Posterior cingulate gyrus (tissue), 11 donors: ENCODE measurements around the gene DBN1.
A peak's percentile ranks its signal among the peaks of the same experiment; 100 is the strongest.

Source experiments
- DNase-seq, 10 donors: peaks; one replicate each; pipeline versions ENCODE4 v3.0.0 to v3.0.0-alpha.2; 2020 to 2021; ENCODE audit warnings: mixed read lengths in 3 of 10
- intact Hi-C: fragments of 100-400 bp; cut with DNase I; formaldehyde crosslinking; loops from one replicate; pipeline ENCODE4 v1.15.1; 2023

The DBN1 gene

GRCh38 chr5:177507165-177507564, 33.7 kb upstream of the DBN1 start:
- intact Hi-C loops = no loop called here
- DNase-seq = no peak

- intact Hi-C loops = no loop called here
- DNase-seq = no peak
These were observed 31.6 kb upstream of the DBN1 start for GRCh38 chr5:177505075-177505474.

- intact Hi-C loops = no loop called here
These were observed 30.9 kb upstream of the DBN1 start for GRCh38 chr5:177504086-177505056.

GRCh38 chr5:177503351-177504085, 30.1 kb upstream of the DBN1 start:
- intact Hi-C loops = no loop called here

More at GRCh38 chr5:177504086-177505056, 30.9 kb upstream of the DBN1 start:
- peak in 2 of 10 donors; percentile 52 to 77 for DNase-seq

GRCh38 chr5:177502886-177503285, 29.5 kb upstream of the DBN1 start:
- DNase-seq = no peak

More at GRCh38 chr5:177503351-177504085, 30.1 kb upstream of the DBN1 start:
- DNase-seq = peak in 1 of 10 donors; percentile 75

GRCh38 chr5:177501874-177502678, 28.6 kb upstream of the DBN1 start:
- DNase-seq = no peak

More at GRCh38 chr5:177502886-177503285, 29.5 kb upstream of the DBN1 start:
- intact Hi-C loops = no loop called here

GRCh38 chr5:177500685-177501522, 27.5 kb upstream of the DBN1 start:
- intact Hi-C loops = loop anchor here (1.0 kb wide), 2 partner anchors 45 to 111 kb away; no protein-coding TSS in a partner anchor
- DNase-seq = peak; percentile 86 to 99 (median 94)

More at GRCh38 chr5:177501874-177502678, 28.6 kb upstream of the DBN1 start:
- intact Hi-C loops = loop anchor here (1.0 kb wide), 2 partner anchors 46 to 112 kb away; no protein-coding TSS in a partner anchor

GRCh38 chr5:177499842-177500241, 26.4 kb upstream of the DBN1 start:
- intact Hi-C loops = loop anchor here (5.0 kb wide), 1 partner anchor 98 kb away; the partner anchor contains the start of gene PFN3
- DNase-seq = no peak

GRCh38 chr5:177498013-177498787, 24.8 kb upstream of the DBN1 start:
- no peak for DNase-seq

GRCh38 chr5:177497292-177498012, 24.0 kb upstream of the DBN1 start, which contains the start of gene PDLIM7:
Gene PDLIM7, minus strand, starts transcription at chr5:177497604. Its CDS starts 1,092 bp downstream, at chr5:177496512.
- DNase-seq = peak; percentile 67 to 98 (median 86)
- intact Hi-C loops = loop anchor here (5.0 kb wide), 1 partner anchor 95 kb away; the partner anchor contains the start of gene PFN3

More at GRCh38 chr5:177498013-177498787, 24.8 kb upstream of the DBN1 start:
- intact Hi-C loops = loop anchor here (5.0 kb wide), 1 partner anchor 96 kb away; the partner anchor contains the start of gene PFN3

GRCh38 chr5:177496727-177497291, 23.4 kb upstream of the DBN1 start:
- intact Hi-C loops = loop anchor here (5.0 kb wide), 1 partner anchor 95 kb away; the partner anchor contains the start of gene PFN3
- DNase-seq = no peak

- DNase-seq = no peak
- intact Hi-C loops = loop anchor here (5.0 kb wide), 1 partner anchor 94 kb away; the partner anchor contains the start of gene PFN3
These were observed 22.8 kb upstream of the DBN1 start for GRCh38 chr5:177496070-177496726.

GRCh38 chr5:177495243-177496060, 22.0 kb upstream of the DBN1 start:
- intact Hi-C loops = loop anchor here (5.0 kb wide), 1 partner anchor 93 kb away; the partner anchor contains the start of gene PFN3
- no peak for DNase-seq

GRCh38 chr5:177494346-177495195, 21.1 kb upstream of the DBN1 start:
- peak in 1 of 10 donors; percentile 91 for DNase-seq
- intact Hi-C loops = loop anchor here (5.0 kb wide), 1 partner anchor 92 kb away; the partner anchor contains the start of gene PFN3
